Measurements from ENCODE around the gene FSTL4.

Gene FSTL4

GRCh38 chr5:133290669-133291240, 321.6 kb downstream of the FSTL4 start:
- H3K27me3 ChIP-seq (ENCODE audit: insufficient read depth, low read depth), result no peaks in the 10 kb centered on the region
- no peak overlapping the region for H3K27ac ChIP-seq
- H2AFZ ChIP-seq (ENCODE audit: low read depth), result no peak overlapping the region
- H3K4me3 ChIP-seq (IDR thresholded peaks at IDR 0.05; ENCODE audit: insufficient read depth, low read depth, low read length), result no peak overlapping the region
- H3K36me3 ChIP-seq (ENCODE audit: insufficient read depth), result no peaks in the 10 kb centered on the region
- no peaks in the 10 kb centered on the region for H3K4me1 ChIP-seq (ENCODE audit: low read depth, poor library complexity, severe bottlenecking)
- no peak overlapping the region for H3K4me2 ChIP-seq
- no peaks in the 10 kb centered on the region for H4K20me1 ChIP-seq (ENCODE audit: insufficient read depth)
- no peaks in the 10 kb centered on the region for H3K79me2 ChIP-seq (ENCODE audit: insufficient read depth, low read depth)
- TF ChIP-seq, protein P1, sequence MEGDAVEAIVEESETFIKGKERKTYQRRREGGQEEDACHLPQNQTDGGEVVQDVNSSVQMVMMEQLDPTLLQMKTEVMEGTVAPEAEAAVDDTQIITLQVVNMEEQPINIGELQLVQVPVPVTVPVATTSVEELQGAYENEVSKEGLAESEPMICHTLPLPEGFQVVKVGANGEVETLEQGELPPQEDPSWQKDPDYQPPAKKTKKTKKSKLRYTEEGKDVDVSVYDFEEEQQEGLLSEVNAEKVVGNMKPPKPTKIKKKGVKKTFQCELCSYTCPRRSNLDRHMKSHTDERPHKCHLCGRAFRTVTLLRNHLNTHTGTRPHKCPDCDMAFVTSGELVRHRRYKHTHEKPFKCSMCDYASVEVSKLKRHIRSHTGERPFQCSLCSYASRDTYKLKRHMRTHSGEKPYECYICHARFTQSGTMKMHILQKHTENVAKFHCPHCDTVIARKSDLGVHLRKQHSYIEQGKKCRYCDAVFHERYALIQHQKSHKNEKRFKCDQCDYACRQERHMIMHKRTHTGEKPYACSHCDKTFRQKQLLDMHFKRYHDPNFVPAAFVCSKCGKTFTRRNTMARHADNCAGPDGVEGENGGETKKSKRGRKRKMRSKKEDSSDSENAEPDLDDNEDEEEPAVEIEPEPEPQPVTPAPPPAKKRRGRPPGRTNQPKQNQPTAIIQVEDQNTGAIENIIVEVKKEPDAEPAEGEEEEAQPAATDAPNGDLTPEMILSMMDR (conservative IDR thresholded peaks at IDR 0.05; ENCODE audit: low read depth, low read length), result no peak
- H3K9ac ChIP-seq, result no peak overlapping the region

DNA sequence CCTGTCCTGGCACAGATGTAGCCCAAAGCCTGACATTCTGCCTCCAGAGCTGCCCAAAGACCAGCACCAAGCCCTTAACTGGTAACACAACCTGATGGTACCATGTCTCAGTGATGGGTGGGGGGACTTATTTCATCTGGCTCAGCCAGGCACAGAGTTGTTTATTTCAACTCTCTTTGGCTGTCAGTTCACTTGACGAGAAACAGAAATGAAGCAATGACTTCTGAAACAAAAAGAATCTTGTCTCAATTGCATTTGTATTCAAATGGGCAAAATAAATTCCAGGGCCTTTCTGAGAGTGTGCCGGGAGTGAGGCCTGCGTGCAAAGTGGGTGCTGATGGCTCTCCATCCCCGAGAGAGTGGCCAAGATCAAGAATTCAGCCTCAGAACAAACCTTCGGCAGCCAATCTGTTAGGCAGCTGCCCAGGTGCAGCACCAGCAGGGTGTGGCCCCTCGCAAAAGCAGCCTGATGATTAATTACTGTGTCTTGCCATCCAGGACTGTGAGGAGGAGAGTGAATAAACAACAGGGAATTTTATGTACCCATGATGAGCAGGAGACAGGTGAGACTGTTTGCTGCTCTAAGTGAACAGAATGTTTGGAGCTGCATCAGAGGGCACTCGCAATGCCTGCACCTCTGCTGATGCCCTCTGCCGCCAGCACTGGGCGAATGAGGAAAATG, 322.5 kb downstream of the FSTL4 start:
- H3K9ac ChIP-seq, result no peak overlapping the region
- H4K20me1 ChIP-seq (ENCODE audit: insufficient read depth), result no peaks in the 10 kb centered on the region
- TF ChIP-seq, protein P1 (conservative IDR thresholded peaks at IDR 0.05; ENCODE audit: low read depth, low read length), result no peak
- no peak overlapping the region for H3K27ac ChIP-seq
- no peak overlapping the region for H3K4me2 ChIP-seq
- no peak overlapping the region for H2AFZ ChIP-seq (ENCODE audit: low read depth)
- no peaks in the 10 kb centered on the region for H3K79me2 ChIP-seq (ENCODE audit: insufficient read depth, low read depth)
- H3K4me1 ChIP-seq (ENCODE audit: low read depth, poor library complexity, severe bottlenecking), result no peaks in the 10 kb centered on the region
- no peak overlapping the region for H3K4me3 ChIP-seq (IDR thresholded peaks at IDR 0.05; ENCODE audit: insufficient read depth, low read depth, low read length)
- H3K27me3 ChIP-seq (ENCODE audit: insufficient read depth, low read depth), result no peaks in the 10 kb centered on the region
- no peaks in the 10 kb centered on the region for H3K36me3 ChIP-seq (ENCODE audit: insufficient read depth)

- no peaks in the 10 kb centered on the region for H3K4me1 ChIP-seq (ENCODE audit: low read depth, poor library complexity, severe bottlenecking)
- H4K20me1 ChIP-seq (ENCODE audit: insufficient read depth), result no peaks in the 10 kb centered on the region
- H3K27ac ChIP-seq, result no peak overlapping the region
- H2AFZ ChIP-seq (ENCODE audit: low read depth), result no peak overlapping the region
- no peak overlapping the region for H3K4me2 ChIP-seq
- no peaks in the 10 kb centered on the region for H3K36me3 ChIP-seq (ENCODE audit: insufficient read depth)
- H3K27me3 ChIP-seq (ENCODE audit: insufficient read depth, low read depth), result no peaks in the 10 kb centered on the region
- no peaks in the 10 kb centered on the region for H3K79me2 ChIP-seq (ENCODE audit: insufficient read depth, low read depth)
- no peak overlapping the region for H3K9ac ChIP-seq
- no peak overlapping the region for H3K4me3 ChIP-seq (IDR thresholded peaks at IDR 0.05; ENCODE audit: insufficient read depth, low read depth, low read length)
- TF ChIP-seq, protein P1 (conservative IDR thresholded peaks at IDR 0.05; ENCODE audit: low read depth, low read length), result peak; percentile 49; the same call in 1 of the 2 replicates
These were observed 324.8 kb downstream of the FSTL4 start for GRCh38 chr5:133287500-133287899.

GRCh38 chr5:133286483-133286882, 325.9 kb downstream of the FSTL4 start:
- no peaks in the 10 kb centered on the region for H3K4me1 ChIP-seq (ENCODE audit: low read depth, poor library complexity, severe bottlenecking)

More at GRCh38 chr5:133286483-133286882, 325.9 kb downstream of the FSTL4 start:
- TF ChIP-seq, protein P1 (conservative IDR thresholded peaks at IDR 0.05; ENCODE audit: low read depth, low read length), result no peak
- H3K4me3 ChIP-seq (IDR thresholded peaks at IDR 0.05; ENCODE audit: insufficient read depth, low read depth, low read length), result no peak overlapping the region
- H2AFZ ChIP-seq (ENCODE audit: low read depth), result no peak overlapping the region
- H3K27me3 ChIP-seq (ENCODE audit: insufficient read depth, low read depth), result no peaks in the 10 kb centered on the region
- H3K9ac ChIP-seq, result no peak overlapping the region
- no peaks in the 10 kb centered on the region for H4K20me1 ChIP-seq (ENCODE audit: insufficient read depth)
- H3K79me2 ChIP-seq (ENCODE audit: insufficient read depth, low read depth), result no peaks in the 10 kb centered on the region
- no peak overlapping the region for H3K4me2 ChIP-seq
- H3K36me3 ChIP-seq (ENCODE audit: insufficient read depth), result no peaks in the 10 kb centered on the region
- no peak overlapping the region for H3K27ac ChIP-seq

Measured in KMS-11 (cell line).